Effector memory CD4-positive, alpha-beta T cell (primary cell): ENCODE measurements around the gene MYO5B.

Source experiments
- DNase-seq, 3 donors: peaks; one replicate each; pipeline ENCODE4 v3.0.0-alpha.2; 2020
- H3K27ac ChIP-seq: 2 replicates; pipeline ENCODE4 v1.7.0; 2013; ENCODE audit warnings: mild to moderate bottlenecking, low read length, moderate library complexity; ENCODE audit not compliant: insufficient read depth, poor library complexity, severe bottlenecking
- H3K27me3 ChIP-seq: replicated peaks from 2 replicates; pipeline ENCODE4 v1.7.0; 2013; ENCODE audit warnings: mild to moderate bottlenecking, low read length; ENCODE audit not compliant: insufficient read depth, control insufficient read depth, poor library complexity, severe bottlenecking
- H3K36me3 ChIP-seq: 2 replicates; pipeline ENCODE4 v1.7.0; 2013; ENCODE audit warnings: mild to moderate bottlenecking, low read length, moderate library complexity; ENCODE audit not compliant: control insufficient read depth, insufficient read depth
- H3K4me1 ChIP-seq: 2 replicates; pipeline ENCODE4 v1.7.0; 2013; ENCODE audit warnings: low read length, mild to moderate bottlenecking; ENCODE audit not compliant: control insufficient read depth, insufficient read depth, poor library complexity, severe bottlenecking
- H3K4me3 ChIP-seq: 2 replicates; pipeline ENCODE4 v1.7.0; 2013; ENCODE audit warnings: low read length, low read depth, mild to moderate bottlenecking; ENCODE audit not compliant: insufficient read depth, poor library complexity, severe bottlenecking
- H3K9me3 ChIP-seq: 2 replicates; pipeline ENCODE4 v1.7.0; 2013; ENCODE audit warnings: mild to moderate bottlenecking, low read length, moderate library complexity; ENCODE audit not compliant: control insufficient read depth

MYO5B gene

GRCh38 chr18:49960376-49960775 is 234.6 kb downstream of the MYO5B start:
- Histone ChIP-seq H3K9me3 (no peaks in the 10 kb centered on the region), H3K4me1 (no peaks in the 10 kb centered on the region), H3K27me3 (no peaks in the 10 kb centered on the region), H3K27ac (no peak overlapping the region), H3K36me3 (no peaks in the 10 kb centered on the region), H3K4me3 (no peak overlapping the region)
- DNase-seq: no peak

DNA sequence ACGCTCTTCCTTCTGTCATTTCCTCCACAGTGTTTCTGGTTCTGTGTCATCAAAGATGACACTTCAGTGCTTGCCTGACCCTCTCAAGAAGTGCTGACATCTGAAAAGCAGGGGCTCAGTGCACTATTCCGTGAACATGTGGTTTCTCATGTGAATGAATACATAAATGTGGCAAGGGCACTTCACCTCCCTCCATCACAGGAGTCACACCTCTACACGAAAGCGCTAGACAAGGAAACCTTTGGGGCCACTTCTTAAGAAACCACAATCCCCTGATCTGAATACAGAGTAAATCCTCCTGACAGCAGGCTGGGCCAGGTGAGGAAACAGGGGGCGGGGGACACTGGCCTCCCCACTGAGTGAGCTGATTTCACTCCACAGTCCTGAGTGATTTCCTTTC is 235.8 kb downstream of the MYO5B start:
- H3K27me3 ChIP-seq: no peaks in the 10 kb centered on the region
- no peak for DNase-seq

DNA sequence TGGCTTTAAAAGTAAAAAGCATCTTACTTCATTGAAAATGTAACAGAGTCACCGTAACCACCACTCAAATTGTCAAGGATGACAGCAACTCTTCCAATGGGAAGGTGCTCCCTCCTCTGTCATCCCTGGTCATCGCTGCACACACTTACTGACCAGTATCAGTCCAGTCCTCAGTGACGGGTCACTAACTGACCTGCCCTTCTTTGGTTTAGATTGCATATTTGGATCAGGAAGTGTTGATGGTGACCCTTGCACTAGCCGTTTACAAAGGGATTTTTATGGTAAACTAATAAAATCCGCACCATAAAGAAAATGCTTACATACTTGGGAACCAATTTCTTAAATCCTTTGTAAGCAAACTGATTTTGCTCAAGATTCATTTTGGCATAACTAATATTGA is 239.7 kb downstream of the MYO5B start:
- H3K27ac ChIP-seq: no peak overlapping the region
- no peaks in the 10 kb centered on the region for H3K4me1 ChIP-seq
- no peak for DNase-seq
- H3K27me3 ChIP-seq: no peaks in the 10 kb centered on the region
- no peaks in the 10 kb centered on the region for H3K9me3 ChIP-seq
- no peaks in the 10 kb centered on the region for H3K36me3 ChIP-seq
- H3K4me3 ChIP-seq: no peak overlapping the region

More for the DNA sequence above, 235.8 kb downstream of the MYO5B start:
- Histone ChIP-seq H3K4me1 (no peaks in the 10 kb centered on the region), H3K4me3 (no peak overlapping the region), H3K27ac (no peak overlapping the region), H3K9me3 (no peaks in the 10 kb centered on the region), H3K36me3 (no peaks in the 10 kb centered on the region)

DNA sequence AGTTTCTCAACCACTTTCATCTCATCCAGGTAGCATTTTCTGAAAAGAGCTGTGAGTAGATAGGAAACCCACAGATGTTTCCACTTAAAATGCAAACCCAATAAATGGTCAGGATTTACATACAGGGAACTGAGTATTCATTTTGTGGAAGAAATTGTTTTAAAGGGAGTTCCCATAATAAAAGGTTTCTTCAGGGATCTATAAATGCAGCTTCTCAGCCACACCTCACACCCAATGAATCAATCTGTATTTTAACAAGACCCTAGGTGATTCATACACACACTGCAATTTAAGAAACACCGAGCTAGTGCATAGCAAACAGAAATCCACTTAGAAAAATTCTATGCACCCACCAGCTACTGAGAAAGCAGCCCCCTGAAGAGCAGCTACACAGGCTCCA is 241.6 kb downstream of the MYO5B start:
- Histone ChIP-seq H3K27ac (no peak overlapping the region), H3K27me3 (no peaks in the 10 kb centered on the region), H3K36me3 (no peaks in the 10 kb centered on the region), H3K4me3 (no peak overlapping the region), H3K9me3 (no peaks in the 10 kb centered on the region), H3K4me1 (peaks cover 4% of the 10 kb centered on the region)
- DNase-seq: no peak

GRCh38 chr18:49949951-49950395 is 245.0 kb downstream of the MYO5B start:
- H3K27me3 ChIP-seq: no peaks in the 10 kb centered on the region
- DNase-seq: no peak
- H3K27ac ChIP-seq: no peak overlapping the region
- peaks cover 4% of the 10 kb centered on the region for H3K4me1 ChIP-seq
- no peaks in the 10 kb centered on the region for H3K36me3 ChIP-seq
- no peaks in the 10 kb centered on the region for H3K9me3 ChIP-seq
- peak overlapping the region; percentile 7 for H3K4me3 ChIP-seq

GRCh38 chr18:49948975-49949374 is 246.0 kb downstream of the MYO5B start:
- Histone ChIP-seq H3K4me3 (no peak overlapping the region), H3K36me3 (no peaks in the 10 kb centered on the region), H3K4me1 (peaks cover 4% of the 10 kb centered on the region), H3K9me3 (no peaks in the 10 kb centered on the region), H3K27me3 (no peaks in the 10 kb centered on the region), H3K27ac (no peak overlapping the region)
- DNase-seq: no peak

- no peaks in the 10 kb centered on the region for H3K9me3 ChIP-seq
- no peak overlapping the region for H3K4me3 ChIP-seq
- no peaks in the 10 kb centered on the region for H3K4me1 ChIP-seq
- H3K36me3 ChIP-seq: no peaks in the 10 kb centered on the region
- no peaks in the 10 kb centered on the region for H3K27me3 ChIP-seq
- no peak for DNase-seq
- no peak overlapping the region for H3K27ac ChIP-seq
Measured at GRCh38 chr18:49944663-49945062, 250.3 kb downstream of the MYO5B start.

DNA sequence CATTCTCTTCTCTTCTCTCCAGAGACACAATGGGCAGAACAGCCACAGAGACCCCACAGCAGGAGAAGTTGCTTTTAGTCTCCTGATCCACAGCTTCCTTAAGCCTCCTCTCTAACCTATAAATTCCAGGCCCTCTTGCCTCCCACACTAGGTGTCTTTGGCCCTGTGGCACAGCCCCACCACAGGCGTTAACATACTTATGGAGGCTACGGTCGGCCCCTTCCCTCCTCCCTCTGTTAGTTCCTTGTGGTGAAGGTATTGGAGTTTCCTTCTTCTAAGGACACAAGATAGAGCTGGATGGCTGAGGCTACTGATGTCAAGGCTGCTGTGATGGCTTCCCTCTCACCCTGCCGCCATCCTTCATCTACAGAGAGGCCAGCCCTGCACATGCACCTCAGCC is 258.1 kb downstream of the MYO5B start:
- no peak overlapping the region for H3K4me3 ChIP-seq
- no peak overlapping the region for H3K27ac ChIP-seq
- no peak for DNase-seq
- H3K27me3 ChIP-seq: no peaks in the 10 kb centered on the region
- H3K36me3 ChIP-seq: no peaks in the 10 kb centered on the region
- H3K9me3 ChIP-seq: no peaks in the 10 kb centered on the region
- no peaks in the 10 kb centered on the region for H3K4me1 ChIP-seq

GRCh38 chr18:49935215-49935614 is 259.7 kb downstream of the MYO5B start:
- DNase-seq: no peak
- H3K4me3 ChIP-seq: no peak overlapping the region
- H3K27me3 ChIP-seq: no peaks in the 10 kb centered on the region
- H3K9me3 ChIP-seq: no peaks in the 10 kb centered on the region
- no peaks in the 10 kb centered on the region for H3K4me1 ChIP-seq
- no peaks in the 10 kb centered on the region for H3K36me3 ChIP-seq
- no peak overlapping the region for H3K27ac ChIP-seq

DNA sequence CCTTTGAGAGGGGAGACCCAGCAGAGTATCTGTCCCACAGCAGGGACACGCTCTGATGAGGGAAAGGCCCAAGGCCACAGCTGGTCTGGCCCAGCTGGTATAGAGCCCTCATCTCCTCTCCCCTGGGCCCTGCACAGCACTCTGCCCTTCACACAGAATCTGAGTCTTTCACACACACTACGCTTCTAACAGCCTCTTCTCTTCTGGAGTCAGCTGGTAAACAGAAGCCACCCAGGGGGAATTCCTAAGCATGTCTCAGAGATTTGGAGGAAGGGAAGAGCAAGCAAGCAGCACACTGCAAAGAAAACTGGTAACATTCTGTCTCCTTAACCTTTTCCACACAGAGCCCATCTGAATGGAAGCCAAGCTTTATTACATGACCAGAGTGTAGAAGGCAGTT is 260.5 kb downstream of the MYO5B start:
- DNase-seq: no peak
- no peak overlapping the region for H3K4me3 ChIP-seq
- H3K27me3 ChIP-seq: no peaks in the 10 kb centered on the region
- H3K27ac ChIP-seq: no peak overlapping the region
- no peaks in the 10 kb centered on the region for H3K4me1 ChIP-seq
- H3K9me3 ChIP-seq: no peaks in the 10 kb centered on the region
- no peaks in the 10 kb centered on the region for H3K36me3 ChIP-seq
